Mucosa of stomach (tissue), 1 donor: ENCODE measurements around the gene NDUFB8.
A peak's percentile ranks its signal among the peaks of the same experiment; 100 is the strongest.

Source experiments
- H3K27me3 ChIP-seq: one replicate; pipeline ENCODE4 v1.7.0; 2013; ENCODE audit warnings: mild to moderate bottlenecking, low read length; ENCODE audit not compliant: control insufficient read depth, insufficient read depth
- H3K36me3 ChIP-seq: one replicate; pipeline ENCODE4 v1.7.0; 2013; ENCODE audit warnings: low read length; ENCODE audit not compliant: control insufficient read depth, insufficient read depth
- H3K4me1 ChIP-seq: one replicate; pipeline ENCODE4 v1.7.0; 2013; ENCODE audit warnings: mild to moderate bottlenecking, low read length; ENCODE audit not compliant: control insufficient read depth, insufficient read depth
- H3K4me3 ChIP-seq: one replicate; pipeline ENCODE4 v1.7.0; 2013; ENCODE audit warnings: low read length
- H3K9ac ChIP-seq: one replicate; pipeline ENCODE4 v1.7.0; 2013; ENCODE audit warnings: mild to moderate bottlenecking, low read length, moderate library complexity
- H3K9me3 ChIP-seq: one replicate; pipeline ENCODE4 v1.7.0; 2013; ENCODE audit warnings: mild to moderate bottlenecking, low read length, moderate library complexity; ENCODE audit not compliant: control insufficient read depth
- donor health status: Pancreatic carcinoma.

The NDUFB8 gene

GRCh38 chr10:100565206-100565985 is 35.7 kb upstream of the NDUFB8 start:
- H3K9ac ChIP-seq: no peak overlapping the region
- H3K9me3 ChIP-seq: no peaks in the 10 kb centered on the region
- H3K27me3 ChIP-seq: peaks cover 84% of the 10 kb centered on the region
- H3K36me3 ChIP-seq: no peaks in the 10 kb centered on the region
- H3K4me3 ChIP-seq: no peak overlapping the region
- peaks cover 14% of the 10 kb centered on the region for H3K4me1 ChIP-seq

- Histone ChIP-seq H3K4me3 (no peak overlapping the region), H3K4me1 (peaks cover 14% of the 10 kb centered on the region), H3K9ac (no peak overlapping the region), H3K9me3 (no peaks in the 10 kb centered on the region), H3K27me3 (peaks cover 52% of the 10 kb centered on the region), H3K36me3 (no peaks in the 10 kb centered on the region)
Measured at GRCh38 chr10:100562008-100562672, 32.5 kb upstream of the NDUFB8 start.

DNA sequence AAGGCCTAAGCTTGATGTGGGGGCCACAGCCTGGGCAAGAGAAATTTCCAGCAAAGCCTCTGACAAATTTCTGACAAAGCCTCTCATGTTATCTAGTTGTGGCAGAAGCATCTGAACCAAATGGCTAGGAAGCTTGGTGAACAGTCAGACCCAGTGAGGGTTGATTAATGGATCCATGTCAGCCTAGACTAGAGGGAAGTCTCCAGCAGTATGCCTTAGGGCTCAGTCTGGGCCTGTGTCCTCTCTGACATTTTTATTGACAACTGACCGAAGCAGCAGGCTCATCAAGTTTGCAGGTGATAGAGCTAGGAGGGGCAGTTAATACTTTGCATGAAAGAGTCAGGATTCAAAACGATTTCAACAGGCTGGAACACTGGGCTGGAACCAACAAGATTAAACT is 31.3 kb upstream of the NDUFB8 start:
- H3K9me3 ChIP-seq: no peaks in the 10 kb centered on the region
- no peak overlapping the region for H3K9ac ChIP-seq
- H3K36me3 ChIP-seq: no peaks in the 10 kb centered on the region
- H3K4me1 ChIP-seq: peaks cover 14% of the 10 kb centered on the region
- no peak overlapping the region for H3K4me3 ChIP-seq
- peaks cover 41% of the 10 kb centered on the region for H3K27me3 ChIP-seq

GRCh38 chr10:100560248-100560647 is 30.6 kb upstream of the NDUFB8 start:
- Histone ChIP-seq H3K4me1 (peaks cover 14% of the 10 kb centered on the region), H3K27me3 (peaks cover 34% of the 10 kb centered on the region), H3K9ac (no peak overlapping the region), H3K36me3 (no peaks in the 10 kb centered on the region), H3K4me3 (no peak overlapping the region), H3K9me3 (no peaks in the 10 kb centered on the region)

DNA sequence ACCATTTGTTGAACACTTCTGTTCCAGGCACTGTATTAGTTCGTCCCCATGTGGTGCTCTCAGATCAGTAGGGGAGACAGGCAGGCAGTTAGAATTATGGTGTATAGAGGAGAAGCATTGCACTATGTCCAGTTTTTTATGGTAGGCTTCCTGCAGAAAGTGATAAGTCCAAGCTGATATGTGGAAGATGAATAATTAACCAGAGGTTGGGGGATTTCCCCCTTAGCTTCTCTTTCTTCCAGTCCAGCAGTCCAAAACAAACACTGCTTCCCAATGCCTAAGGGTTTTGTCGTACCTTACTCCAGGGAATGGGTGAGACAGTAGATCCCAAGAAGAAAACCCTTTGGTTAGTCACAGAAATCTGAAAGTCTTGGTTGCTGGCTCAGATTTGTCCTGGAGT is 25.2 kb upstream of the NDUFB8 start:
- Histone ChIP-seq H3K4me1 (peaks cover 5% of the 10 kb centered on the region), H3K4me3 (no peak overlapping the region), H3K9me3 (no peaks in the 10 kb centered on the region), H3K9ac (no peak overlapping the region), H3K36me3 (no peaks in the 10 kb centered on the region), H3K27me3 (no peaks in the 10 kb centered on the region)

DNA sequence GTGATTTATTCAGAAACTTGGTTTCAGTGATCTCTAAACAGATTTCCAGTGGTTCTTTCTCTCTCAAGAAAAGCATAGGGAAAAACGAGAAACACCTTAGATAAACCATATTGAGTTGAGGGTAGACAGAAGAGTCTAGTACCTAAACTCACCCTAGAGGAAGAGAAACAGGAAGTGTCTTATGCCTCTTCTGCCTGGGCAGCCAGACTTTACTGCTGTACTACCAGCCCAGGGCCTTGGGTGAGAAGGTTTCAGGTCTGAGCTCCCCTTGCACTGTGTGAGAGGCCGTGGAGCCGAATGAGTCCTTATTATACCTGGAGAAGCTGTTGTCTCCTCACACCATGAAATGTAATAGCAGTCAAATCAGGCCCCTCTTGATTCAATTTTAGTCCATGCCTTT is 24.3 kb upstream of the NDUFB8 start:
- H3K9me3 ChIP-seq: no peaks in the 10 kb centered on the region
- H3K36me3 ChIP-seq: no peaks in the 10 kb centered on the region
- no peak overlapping the region for H3K9ac ChIP-seq
- H3K27me3 ChIP-seq: no peaks in the 10 kb centered on the region
- no peak overlapping the region for H3K4me3 ChIP-seq
- H3K4me1 ChIP-seq: peaks cover 5% of the 10 kb centered on the region

DNA sequence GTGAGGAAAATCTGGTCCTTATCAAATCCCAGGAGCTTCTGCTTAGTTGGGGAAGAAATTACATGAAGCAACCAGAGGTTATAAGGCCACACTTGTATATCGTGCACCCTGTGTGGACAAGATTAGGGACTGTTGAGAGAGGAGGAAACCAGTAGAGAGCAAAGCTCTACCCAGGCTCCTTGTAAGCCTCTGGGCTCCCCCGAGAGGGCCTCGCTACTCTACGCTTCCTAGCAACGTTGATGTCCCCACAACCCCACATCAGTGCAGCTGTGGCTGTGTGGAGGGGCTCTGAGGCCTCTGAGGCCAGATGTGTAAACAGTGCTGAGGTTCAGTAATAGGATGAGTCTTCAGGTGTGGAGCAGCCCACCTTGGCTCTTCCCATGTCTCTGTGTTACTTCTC is 22.1 kb upstream of the NDUFB8 start:
- Histone ChIP-seq H3K4me3 (no peak overlapping the region), H3K4me1 (peaks cover 5% of the 10 kb centered on the region), H3K9me3 (no peaks in the 10 kb centered on the region), H3K9ac (no peak overlapping the region), H3K27me3 (no peaks in the 10 kb centered on the region), H3K36me3 (peaks cover 4% of the 10 kb centered on the region)

DNA sequence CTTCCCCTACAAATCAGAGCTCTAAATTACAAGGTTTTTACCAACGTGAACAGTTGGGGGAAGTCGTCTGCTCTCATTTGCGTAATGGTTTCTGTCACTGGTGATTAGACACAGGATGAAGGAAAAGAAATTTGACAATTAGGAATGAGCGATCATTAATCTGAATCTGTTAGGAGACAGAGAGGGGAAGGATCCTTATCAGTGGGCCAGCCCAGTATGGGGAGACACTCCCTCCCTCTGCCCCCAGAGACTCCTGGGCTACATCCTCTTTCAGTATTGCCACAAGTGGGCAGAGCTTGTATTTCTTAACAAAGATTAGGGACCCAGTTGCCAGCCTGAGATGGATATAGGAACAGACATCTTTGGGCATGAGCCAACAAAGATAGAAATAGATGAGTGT is 21.5 kb upstream of the NDUFB8 start:
- no peaks in the 10 kb centered on the region for H3K9me3 ChIP-seq
- no peak overlapping the region for H3K4me3 ChIP-seq
- no peaks in the 10 kb centered on the region for H3K27me3 ChIP-seq
- H3K9ac ChIP-seq: no peak overlapping the region
- peaks cover 5% of the 10 kb centered on the region for H3K4me1 ChIP-seq
- peaks cover 4% of the 10 kb centered on the region for H3K36me3 ChIP-seq

GRCh38 chr10:100544950-100545349 is 15.3 kb upstream of the NDUFB8 start:
- Histone ChIP-seq H3K27me3 (no peaks in the 10 kb centered on the region), H3K36me3 (peaks cover 4% of the 10 kb centered on the region)

DNA sequence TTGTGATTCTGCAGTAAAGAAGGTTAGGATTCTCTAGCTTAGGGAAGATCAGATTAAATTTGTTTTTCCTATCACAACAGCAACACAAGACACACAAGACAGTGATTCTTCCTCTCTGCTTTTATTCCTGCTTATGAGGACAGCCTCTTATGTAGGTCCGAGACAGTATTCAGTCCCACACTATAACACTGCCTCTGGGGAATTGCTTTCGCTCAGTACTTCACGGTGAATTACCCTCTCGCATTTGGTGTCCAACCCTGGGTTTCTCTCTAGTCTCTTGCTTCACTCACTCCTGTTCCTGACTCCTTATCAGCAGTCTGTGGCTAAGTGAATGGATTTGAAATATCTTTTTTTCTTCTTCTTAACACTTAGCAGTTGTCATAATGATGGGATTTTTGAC is 7.8 kb upstream of the NDUFB8 start:
- H3K36me3 ChIP-seq: no peaks in the 10 kb centered on the region
- H3K4me1 ChIP-seq: peaks cover 6% of the 10 kb centered on the region
- no peak overlapping the region for H3K9ac ChIP-seq
- H3K9me3 ChIP-seq: no peaks in the 10 kb centered on the region
- no peak overlapping the region for H3K4me3 ChIP-seq
- H3K27me3 ChIP-seq: no peaks in the 10 kb centered on the region

More at GRCh38 chr10:100544950-100545349, 15.3 kb upstream of the NDUFB8 start:
- no peaks in the 10 kb centered on the region for H3K4me1 ChIP-seq
- no peak overlapping the region for H3K4me3 ChIP-seq
- no peak overlapping the region for H3K9ac ChIP-seq
- H3K9me3 ChIP-seq: no peaks in the 10 kb centered on the region

DNA sequence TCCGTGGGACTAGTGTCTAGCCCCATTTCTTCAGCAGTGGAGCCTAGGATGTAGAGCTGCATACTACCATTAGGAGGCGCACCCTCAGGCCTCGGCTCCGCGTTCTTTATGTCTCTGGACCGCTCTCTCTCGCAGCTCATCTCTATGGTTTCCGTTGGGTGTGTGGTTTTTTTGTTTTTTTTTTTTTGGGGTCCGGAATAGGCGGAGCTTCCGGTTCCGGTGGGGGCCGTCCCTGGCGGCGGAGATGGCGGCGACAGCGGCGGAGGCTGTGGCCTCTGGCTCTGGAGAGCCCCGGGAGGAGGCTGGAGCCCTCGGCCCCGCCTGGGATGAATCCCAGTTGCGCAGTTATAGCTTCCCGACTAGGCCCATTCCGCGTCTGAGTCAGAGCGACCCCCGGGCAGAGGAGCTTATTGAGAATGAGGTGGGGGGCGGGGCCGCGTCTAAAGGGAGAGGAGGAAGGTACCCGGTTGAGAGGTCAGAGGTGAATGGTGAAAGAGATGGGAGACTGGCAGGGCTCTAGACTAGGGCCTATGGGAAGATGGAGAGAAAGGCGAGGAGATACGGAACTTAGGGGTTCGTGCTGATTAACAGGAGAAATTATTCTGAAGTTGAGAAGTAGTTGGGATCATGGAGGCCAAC is 6.2 kb upstream of the NDUFB8 start, which contains the start of gene HIF1AN:
Gene HIF1AN (plus strand): TSS at position 229 of the 639 bp plus-strand sequence. CDS start 16 bp downstream, at position 245.
- H3K9ac ChIP-seq: peak within 1 kb of the TSS; percentile 74
- H3K9me3 ChIP-seq: no peaks in the 10 kb centered on the region
- H3K27me3 ChIP-seq: no peaks in the 10 kb centered on the region
- peaks cover 6% of the 10 kb centered on the region for H3K4me1 ChIP-seq
- peak within 1 kb of the TSS; percentile 36 for H3K4me3 ChIP-seq
- H3K36me3 ChIP-seq: no peaks in the 10 kb centered on the region

- Histone ChIP-seq H3K27me3 (no peaks in the 10 kb centered on the region), H3K4me1 (peaks cover 6% of the 10 kb centered on the region), H3K4me3 (peak overlapping the region; percentile 36), H3K36me3 (no peaks in the 10 kb centered on the region), H3K9ac (peak overlapping the region; percentile 74), H3K9me3 (no peaks in the 10 kb centered on the region)
Measured at GRCh38 chr10:100535338-100535714, 5.7 kb upstream of the NDUFB8 start.
